Stimulated activated CD4-positive, alpha-beta T cell treated with anti-CD3 and anti-CD28 coated beads, Interleukin-4, amount 100 ng/mL, for 4 hours (primary cell): ENCODE measurements around the gene BMP7.
"Not testable (repeated sequence)": the region's sequence is repeated elsewhere in the genome, so short reads cannot be mapped to it uniquely, and the experiment has no call there.

Source experiments
- DNase-seq, 2 experiments: peaks; one replicate each; pipeline ENCODE4 v3.0.0-alpha.2; 2020

BMP7 gene

GRCh38 chr20:57287007-57287880, 20.8 kb upstream of the BMP7 start:
- no peak for DNase-seq

GRCh38 chr20:57283860-57284259, 17.4 kb upstream of the BMP7 start:
- no peak for DNase-seq

DNA sequence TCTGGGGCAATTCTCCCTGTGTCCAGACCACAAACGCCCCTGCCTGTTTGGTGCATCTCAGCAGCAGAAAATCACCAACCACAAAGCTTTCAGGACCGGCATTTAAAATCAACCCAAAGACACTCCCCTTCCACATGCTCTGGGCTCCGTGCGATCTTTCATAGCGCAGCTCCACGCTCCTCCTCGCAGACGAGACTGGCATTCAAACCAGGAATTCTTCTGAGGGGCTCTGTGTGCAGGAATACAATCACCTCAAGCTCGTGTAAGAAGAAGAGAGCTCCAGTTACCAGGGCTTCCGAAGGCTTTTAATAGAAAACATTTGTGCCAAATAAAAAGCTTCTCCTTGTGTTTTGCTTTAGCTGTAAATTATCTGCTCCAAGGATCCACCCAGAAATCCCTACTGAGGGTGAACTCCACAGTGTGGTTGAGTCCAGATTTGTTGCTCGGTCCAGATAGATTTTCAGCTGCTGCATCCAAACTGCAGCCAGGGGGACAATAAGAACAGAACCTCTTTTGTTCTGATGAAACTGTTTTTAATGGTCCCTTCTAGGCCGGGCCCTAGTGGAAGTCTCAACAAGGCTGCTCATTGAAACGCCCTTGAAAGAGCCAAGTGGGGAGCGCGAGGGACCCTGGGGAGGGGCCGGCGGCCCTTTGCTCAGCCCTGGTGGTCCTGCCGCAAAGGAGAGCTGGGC, 16.4 kb upstream of the BMP7 start:
- DNase-seq: no peak

GRCh38 chr20:57281900-57282299, 15.5 kb upstream of the BMP7 start:
- no peak for DNase-seq

DNA sequence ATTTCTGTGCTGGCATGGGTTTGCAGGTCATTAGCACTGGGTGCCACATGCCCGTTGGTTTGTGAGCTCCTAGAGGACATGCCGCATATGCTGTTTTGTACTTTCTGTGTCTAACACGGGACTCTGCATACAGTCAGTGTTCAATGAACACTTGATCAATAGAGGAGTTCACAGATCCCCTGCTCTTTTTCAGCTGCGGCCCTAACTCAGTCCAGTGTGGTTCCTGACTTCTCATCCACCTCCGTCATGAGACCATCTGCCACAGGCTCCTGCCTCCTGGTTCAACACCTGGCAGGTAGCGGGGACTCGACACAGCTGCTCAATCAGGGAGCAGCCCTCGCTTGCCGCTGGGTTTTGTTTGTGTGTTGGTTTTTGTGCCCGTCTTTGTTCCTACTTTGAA, 13.8 kb upstream of the BMP7 start:
- DNase-seq: no peak

DNA sequence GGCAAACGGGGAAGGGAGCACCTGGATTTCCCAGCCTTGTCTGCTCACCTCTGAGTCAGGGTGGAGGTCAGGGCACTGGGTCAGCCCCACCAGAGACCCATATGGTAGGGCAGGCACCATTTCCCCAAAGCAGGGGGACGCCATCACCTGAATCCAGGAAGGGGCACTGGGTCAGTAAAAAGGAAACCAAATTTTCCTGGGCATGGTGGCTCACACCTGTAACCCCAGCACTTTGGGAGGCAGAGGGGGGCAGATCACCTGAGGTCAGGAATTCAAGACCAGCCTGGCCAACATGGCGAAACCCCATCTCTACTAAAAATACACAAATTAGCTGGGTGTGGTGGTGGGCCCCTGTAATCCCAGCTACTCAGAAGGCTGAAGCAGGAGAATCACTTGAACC, 13.1 kb upstream of the BMP7 start:
- not testable (repeated sequence) for DNase-seq

GRCh38 chr20:57278457-57278856, 12.0 kb upstream of the BMP7 start:
- DNase-seq: no peak

DNA sequence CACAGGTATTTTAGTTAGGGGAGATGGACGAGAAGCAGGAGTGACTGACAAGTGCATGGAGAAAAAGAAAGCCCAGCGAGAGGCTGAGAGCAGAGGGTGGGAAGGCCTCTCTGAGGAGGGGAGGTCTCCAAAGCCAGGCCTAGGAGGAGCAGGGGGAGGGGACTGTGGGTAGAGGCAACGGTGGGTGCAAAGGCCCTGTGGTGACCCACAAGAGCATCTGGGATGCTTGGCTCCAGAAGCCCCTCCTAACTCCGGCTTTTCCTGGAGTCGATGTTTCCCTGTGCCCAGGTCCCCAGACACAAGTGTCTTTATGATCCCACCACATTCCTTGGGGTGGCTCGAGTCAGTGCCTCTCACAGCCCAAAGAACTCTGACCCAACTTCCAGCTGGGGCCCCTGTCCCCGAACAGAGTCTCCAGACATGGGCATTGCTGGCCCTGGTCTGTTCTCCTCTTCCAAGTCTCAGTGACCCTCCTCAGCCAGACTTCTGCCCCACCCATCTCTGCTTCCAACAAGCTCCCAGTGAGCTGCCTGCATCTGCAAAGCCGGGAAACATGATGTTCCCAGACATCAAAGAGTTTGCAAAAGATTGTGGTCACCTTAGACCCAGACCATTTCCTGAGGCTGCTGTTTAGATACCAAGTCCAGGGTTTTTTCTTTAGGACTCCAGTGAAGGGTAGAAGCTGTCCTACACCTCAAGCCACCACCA, 11.1 kb upstream of the BMP7 start:
- no peak for DNase-seq

GRCh38 chr20:57276221-57276620, 9.8 kb upstream of the BMP7 start:
- no peak for DNase-seq

- DNase-seq: no peak
These were observed 9.4 kb upstream of the BMP7 start for GRCh38 chr20:57275813-57276212.

GRCh38 chr20:57275334-57275733, 8.9 kb upstream of the BMP7 start:
- no peak for DNase-seq

DNA sequence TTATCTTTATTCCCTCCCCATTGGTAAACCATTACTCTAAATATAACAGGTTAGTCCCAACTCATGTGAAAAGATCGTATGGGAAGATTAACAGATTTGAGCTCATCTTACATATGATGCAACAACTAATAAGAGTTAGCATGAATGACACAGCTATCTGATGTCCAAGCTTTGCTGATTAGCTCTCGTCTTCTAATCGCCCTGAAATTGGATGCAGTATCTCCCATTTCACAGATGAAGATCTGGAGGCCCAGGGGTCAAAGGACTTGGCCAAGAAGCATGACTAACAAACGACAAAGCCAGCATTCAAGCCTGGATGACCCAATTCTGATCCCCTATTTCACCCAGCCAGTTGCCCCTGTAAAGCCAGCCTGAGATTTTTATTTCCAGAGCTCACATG, 8.4 kb upstream of the BMP7 start:
- DNase-seq: no peak

DNA sequence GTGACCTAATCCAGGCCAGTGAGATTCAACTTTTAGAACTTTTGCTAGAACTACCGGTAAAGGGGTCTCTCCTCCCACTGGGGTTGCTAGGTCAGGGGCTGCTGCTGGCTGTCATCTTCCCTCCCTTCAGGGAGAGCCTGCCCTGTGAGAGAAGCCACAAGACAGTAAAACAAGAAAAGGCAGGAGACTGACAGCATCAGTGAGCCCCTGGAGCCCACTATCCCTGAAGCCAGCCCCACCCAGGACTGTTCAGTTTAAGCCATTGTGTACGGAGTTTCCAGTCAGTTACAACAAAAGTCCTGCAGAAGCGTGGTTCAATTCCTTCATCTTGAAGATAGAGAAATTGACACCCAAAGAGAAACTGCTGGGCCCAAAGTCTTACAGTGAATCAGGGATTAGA, 7.9 kb upstream of the BMP7 start:
- DNase-seq: no peak

DNA sequence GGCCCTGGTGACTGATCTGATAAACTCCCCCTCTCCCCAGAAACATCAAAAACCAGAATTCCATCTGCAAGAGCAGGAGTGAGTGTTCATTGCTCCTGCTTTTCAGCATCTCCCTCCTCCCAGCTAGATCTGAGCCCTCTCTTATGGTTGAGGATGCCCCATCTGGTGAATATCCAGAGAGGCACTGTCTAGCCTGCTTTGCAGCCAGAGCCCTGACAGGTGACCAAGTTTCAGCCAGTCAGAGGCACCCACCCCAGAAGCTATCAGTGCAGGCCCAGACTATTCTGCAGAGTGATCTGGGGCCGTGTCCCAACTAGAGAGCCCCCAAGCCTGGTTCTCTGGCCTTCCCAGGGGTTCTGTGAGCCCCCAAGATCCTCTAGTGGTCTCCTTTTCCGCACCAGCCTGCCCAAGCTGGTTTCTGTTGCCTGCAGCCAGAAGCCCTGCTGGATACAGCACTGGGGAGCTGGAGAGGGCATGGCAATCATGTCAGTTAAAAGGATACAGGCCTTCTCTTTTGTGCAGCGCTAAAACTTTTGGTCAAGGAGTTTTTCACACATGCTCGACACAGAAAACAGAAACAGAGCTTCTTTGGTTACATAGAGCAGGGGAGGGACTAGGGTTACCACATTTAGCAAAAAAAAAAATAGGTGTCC, 6.6 kb upstream of the BMP7 start:
- DNase-seq: no peak

DNA sequence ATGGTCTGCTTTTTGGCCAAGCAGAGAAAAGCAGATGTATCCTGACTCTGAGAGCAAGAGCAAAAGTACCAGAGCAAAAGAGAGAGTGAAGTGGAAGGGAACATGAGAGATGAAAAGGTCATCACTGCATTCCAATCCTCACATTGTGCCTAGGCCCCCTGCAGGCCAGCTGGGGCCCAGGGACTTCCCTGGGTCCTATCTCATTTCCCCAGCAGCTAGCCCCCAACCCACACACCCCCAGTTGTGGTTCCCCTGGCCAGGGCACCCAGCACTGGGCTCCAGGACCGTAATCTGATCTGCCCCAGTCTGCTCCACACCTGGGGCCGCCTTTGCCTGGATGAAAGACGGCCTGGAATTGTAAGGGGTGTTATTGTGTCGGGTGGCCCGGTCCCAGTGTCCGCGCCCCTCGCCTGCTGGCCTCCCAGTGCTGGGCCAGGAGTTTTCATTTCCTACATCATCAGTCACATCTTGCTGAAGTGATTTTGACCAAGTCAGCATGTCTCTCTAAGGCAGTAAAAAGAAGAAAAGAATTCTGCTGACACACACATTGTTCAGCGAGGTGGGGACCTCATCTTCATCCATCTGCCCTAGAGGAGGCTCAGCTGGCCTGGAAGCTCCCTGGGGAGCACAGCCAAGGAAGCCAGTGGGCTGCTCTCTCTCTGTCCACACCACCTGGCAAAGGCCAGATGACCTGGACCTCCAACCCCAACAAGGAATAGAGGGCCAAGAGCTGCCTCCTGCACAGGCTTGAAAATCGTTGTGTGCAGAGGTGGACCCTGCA, 4.0 kb upstream of the BMP7 start:
- DNase-seq: no peak

GRCh38 chr20:57269148-57269984, 2.9 kb upstream of the BMP7 start:
- no peak for DNase-seq

GRCh38 chr20:57268399-57269076, 2.1 kb upstream of the BMP7 start:
- DNase-seq: no peak

GRCh38 chr20:57267158-57267821, 849 bp upstream of the BMP7 start:
- DNase-seq: no peak

DNA sequence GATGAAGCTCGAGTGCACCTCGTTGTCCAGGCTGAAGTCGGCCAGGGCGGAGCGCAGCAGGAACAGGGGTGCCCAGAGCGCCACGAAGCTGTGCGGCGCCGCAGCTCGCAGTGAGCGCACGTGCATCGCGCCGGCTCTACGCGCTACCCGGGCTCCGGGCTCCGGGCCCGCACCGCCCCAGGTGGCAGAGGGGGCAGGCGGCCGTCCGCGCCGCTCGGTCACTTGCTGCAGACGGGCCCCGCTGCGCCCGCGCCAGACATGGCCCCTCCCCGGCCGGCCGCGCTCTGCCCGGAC, 497 bp downstream of the BMP7 start:
- DNase-seq: no peak

- DNase-seq: no peak
These were observed 975 bp downstream of the BMP7 start for GRCh38 chr20:57265336-57265996.
